Measurements from ENCODE around the gene SPEF2.

DNA sequence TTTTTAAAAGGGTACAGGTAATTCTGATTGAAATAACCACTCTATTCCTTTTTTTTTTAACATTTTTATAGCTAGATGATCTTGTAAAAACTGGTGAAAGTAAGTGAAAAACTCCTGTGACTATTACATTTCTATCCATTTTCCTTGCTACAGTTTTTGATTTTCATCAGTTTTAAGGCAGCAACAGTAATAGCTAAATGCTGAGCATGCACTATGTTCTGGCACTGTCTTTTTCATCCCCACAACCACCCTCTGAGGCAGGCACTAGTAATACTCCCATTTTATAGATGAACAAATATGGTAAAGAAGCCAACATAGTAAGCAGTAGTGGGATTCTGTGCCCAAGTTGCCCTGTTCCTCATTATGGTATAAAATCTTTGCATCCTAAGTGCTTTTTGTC is 126.0 kb downstream of the SPEF2 start:
- TF ChIP-seq RAD21 (conservative IDR thresholded peaks at IDR 0.05 in 1 of 2, IDR thresholded peaks at IDR 0.05 in 1 of 2) (no peak), HDAC2 (IDR thresholded peaks at IDR 0.05) (no peak), PBX3 (IDR thresholded peaks at IDR 0.05) (no peak), HOXA7 (CRISPR knock-in tag; IDR thresholded peaks at IDR 0.05) (no peak), GATA3 (IDR thresholded peaks at IDR 0.05; ENCODE audit: borderline replicate concordance) (no peak), EP300 (IDR thresholded peaks at IDR 0.05) (no peak)
- TF ChIP-seq, protein P1, sequence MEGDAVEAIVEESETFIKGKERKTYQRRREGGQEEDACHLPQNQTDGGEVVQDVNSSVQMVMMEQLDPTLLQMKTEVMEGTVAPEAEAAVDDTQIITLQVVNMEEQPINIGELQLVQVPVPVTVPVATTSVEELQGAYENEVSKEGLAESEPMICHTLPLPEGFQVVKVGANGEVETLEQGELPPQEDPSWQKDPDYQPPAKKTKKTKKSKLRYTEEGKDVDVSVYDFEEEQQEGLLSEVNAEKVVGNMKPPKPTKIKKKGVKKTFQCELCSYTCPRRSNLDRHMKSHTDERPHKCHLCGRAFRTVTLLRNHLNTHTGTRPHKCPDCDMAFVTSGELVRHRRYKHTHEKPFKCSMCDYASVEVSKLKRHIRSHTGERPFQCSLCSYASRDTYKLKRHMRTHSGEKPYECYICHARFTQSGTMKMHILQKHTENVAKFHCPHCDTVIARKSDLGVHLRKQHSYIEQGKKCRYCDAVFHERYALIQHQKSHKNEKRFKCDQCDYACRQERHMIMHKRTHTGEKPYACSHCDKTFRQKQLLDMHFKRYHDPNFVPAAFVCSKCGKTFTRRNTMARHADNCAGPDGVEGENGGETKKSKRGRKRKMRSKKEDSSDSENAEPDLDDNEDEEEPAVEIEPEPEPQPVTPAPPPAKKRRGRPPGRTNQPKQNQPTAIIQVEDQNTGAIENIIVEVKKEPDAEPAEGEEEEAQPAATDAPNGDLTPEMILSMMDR (IDR thresholded peaks at IDR 0.05), result no peak

Data from A549 (cell line).